GM12878 (cell line): ENCODE results near the gene MGAT1. TPM values are rescaled to one million over a fixed set of nuclear protein-coding genes. Genes with fewer than 3 reads are reported as not detected.

Source experiments
- BHLHE40 ChIP-seq, 2 experiments: fragments of 450-650 bp in 1 of 2; IDR thresholded peaks; 2 replicates each; pipeline ENCODE4 v1.6.1; 2011 to 2017; ENCODE audit warnings: low read depth in 2 of 2, borderline replicate concordance in 1 of 2, improper control_type of control experiment in 1 of 2, low read length in 1 of 2, mild to moderate bottlenecking in 1 of 2
- HDAC6 ChIP-seq: fragments of 200-600 bp; sonication (generic); IDR thresholded peaks from one replicate; pipeline ENCODE4 v1.8.0; 2017; ENCODE audit warnings: antibody characterized with exemption; ENCODE audit not compliant: unreplicated experiment
- IKZF1 ChIP-seq: fragments of 450-650 bp; conservative IDR thresholded peaks from 2 replicates; pipeline ENCODE4 v1.6.1; 2017; ENCODE audit warnings: antibody characterized with exemption, mild to moderate bottlenecking
- LARP7 ChIP-seq: fragments of 450-650 bp; IDR thresholded peaks from 2 replicates; pipeline ENCODE4 v1.6.1; 2017; ENCODE audit warnings: mild to moderate bottlenecking
- POLR2A ChIP-seq: IDR thresholded peaks from 2 replicates; pipeline ENCODE4 v1.6.1; 2011; ENCODE audit warnings: low read depth, mild to moderate bottlenecking, low read length
- TAF1 ChIP-seq: IDR thresholded peaks from 2 replicates; pipeline ENCODE4 v1.6.1; 2011; ENCODE audit warnings: mild to moderate bottlenecking, low read depth, low read length, borderline replicate concordance
- TARDBP ChIP-seq: IDR thresholded peaks from 2 replicates; pipeline ENCODE4 v1.6.1; 2016; ENCODE audit warnings: borderline replicate concordance
- ZBTB11 ChIP-seq: fragments of 450-650 bp; formaldehyde crosslinking; IDR thresholded peaks from 2 replicates; pipeline ENCODE4 v1.5.0; 2022; ENCODE audit warnings: mild to moderate bottlenecking, missing genetic modification characterization
- polyA plus RNA-seq, 11 experiments: library from polyadenylated mRNA; depleted of rRNA in 4 of 11; unstranded in 6 of 11; stranded (reverse) in 5 of 11; fragments of >200 nt; fragmentation: Nextera tagmentation in 4 of 11; fragmentation: Illumina TruSeq in 1 of 11; extraction: Ambion mirVana in 4 of 11; extraction: Trizol in 1 of 11; gene quantifications; 1 replicate in 1 of 11; 2 replicates in 10 of 11; pipeline versions ENCODE4 v1.2.1 to v1.2.3, GENCODE V29; 2011 to 2016; ENCODE audit warnings: inconsistent platforms in 2 of 11, missing spikeins in 2 of 11, low read depth in 1 of 11
- total RNA-seq, 4 experiments: library from RNA; depleted of rRNA in 3 of 4; stranded (reverse); fragments of >200 nt in 3 of 4; fragmentation: Illumina TruSeq in 1 of 4; extraction: Trizol in 1 of 4; gene quantifications; 2 replicates each; pipeline versions ENCODE4 v1.2.1 to v1.2.3, GENCODE V29; 2013 to 2021

Gene MGAT1
- total and polyA plus RNA-seq, 10 of the 15 experiments (the other 5 are each of a cell fraction or from before 2014, with no cell fraction given), result 3.1 to 88.4 (median 62.7) TPM

- TF ChIP-seq ZBTB11 (CRISPR knock-in tag) (0 out of 2 replicates have a peak, but pooled peaks have one; percentile 8), POLR2A (peak; percentile 89), HDAC6 (peak; percentile 69), TAF1 (peak; percentile 79; the same call in 1 of the 2 replicates), LARP7 (peak; percentile 82; the same call in 1 of the 2 replicates), IKZF1 (peak; percentile 50), TARDBP (no peak), BHLHE40 (IDR thresholded peaks at IDR 0.05; ENCODE audit: borderline replicate concordance in 1 of 2, low read depth in 2 of 2, low read length in 1 of 2) (0 out of 4 replicates have a peak, but pooled peaks of 1 of the 2 experiments have one; percentile 21)
- TF ChIP-seq, all 136 proteins: peak for 21
Measured at GRCh38 chr5:180802325-180803180, at the start of gene MGAT1 (continued).
